HG02884 (cell line): Measurements from ENCODE around the gene ADA.
"Not testable (repeated sequence)": the region's sequence is repeated elsewhere in the genome, so short reads cannot be mapped to it uniquely, and the experiment has no call there.

Experiments
- ATAC-seq: cut with Tn5 transposase; IDR thresholded peaks from one replicate; pipeline ENCODE4 v1.9.1; 2021; ENCODE audit warnings: mild to moderate bottlenecking, moderate library complexity; ENCODE audit not compliant: unreplicated experiment

The ADA gene

GRCh38 chr20:44601236-44601671 is 50.2 kb downstream of the ADA start:
- ATAC-seq: no peak

- ATAC-seq: no peak
These were observed 50.7 kb downstream of the ADA start for GRCh38 chr20:44600758-44601201.

GRCh38 chr20:44600301-44600700 is 51.2 kb downstream of the ADA start:
- ATAC-seq: no peak

GRCh38 chr20:44599715-44600114 is 51.8 kb downstream of the ADA start:
- no peak for ATAC-seq

GRCh38 chr20:44598423-44599305 is 52.8 kb downstream of the ADA start:
- no peak for ATAC-seq

GRCh38 chr20:44597930-44598329 is 53.6 kb downstream of the ADA start:
- ATAC-seq: no peak

GRCh38 chr20:44597516-44597915 is 54.0 kb downstream of the ADA start:
- ATAC-seq: no peak

GRCh38 chr20:44596876-44597275 is 54.6 kb downstream of the ADA start:
- no peak for ATAC-seq

- ATAC-seq: no peak
These were observed 55.5 kb downstream of the ADA start for GRCh38 chr20:44596010-44596409.

- no peak for ATAC-seq
These were observed 56.8 kb downstream of the ADA start for GRCh38 chr20:44594730-44595129.

- ATAC-seq: no peak
These were observed 57.7 kb downstream of the ADA start for GRCh38 chr20:44593751-44594150.

GRCh38 chr20:44592366-44592765 is 59.1 kb downstream of the ADA start:
- ATAC-seq: no peak

GRCh38 chr20:44590980-44591778 is 60.3 kb downstream of the ADA start:
- no peak for ATAC-seq

- no peak for ATAC-seq
These were observed 62.0 kb downstream of the ADA start for GRCh38 chr20:44589537-44589936.

GRCh38 chr20:44588321-44588720 is 63.2 kb downstream of the ADA start:
- not testable (repeated sequence) for ATAC-seq

- no peak for ATAC-seq
These were observed 64.2 kb downstream of the ADA start for GRCh38 chr20:44587035-44587980.

GRCh38 chr20:44586289-44586911 is 65.1 kb downstream of the ADA start:
- peak; percentile 55 for ATAC-seq

GRCh38 chr20:44585057-44585963 is 66.2 kb downstream of the ADA start:
- no peak for ATAC-seq

- no peak for ATAC-seq
These were observed 67.3 kb downstream of the ADA start for GRCh38 chr20:44584162-44584561.
